Peyer's patch (tissue), 4 donors: ENCODE measurements around the gene REXO1. TPM values are rescaled to one million over a fixed set of nuclear protein-coding genes. Genes with fewer than 3 reads are reported as not detected.
"Not testable (repeated sequence)": the region's sequence is repeated elsewhere in the genome, so short reads cannot be mapped to it uniquely, and the experiment has no call there.

Experiments
- DNase-seq, 3 donors: peaks; one replicate each; pipeline ENCODE4 v3.0.0-alpha.2; 2017 to 2019
- H3K27ac ChIP-seq, 4 donors: fragments of 200-600 bp; sonication (generic); one replicate each; pipeline ENCODE4 v1.5.1; 2016 to 2019
- H3K27me3 ChIP-seq, 2 donors: fragments of 200-600 bp; sonication (generic); one replicate each; pipeline ENCODE4 v1.5.1; 2019
- H3K36me3 ChIP-seq, 3 donors: fragments of 200-600 bp; sonication (generic); one replicate each; pipeline ENCODE4 v1.5.1; 2016 to 2019
- H3K4me1 ChIP-seq, 4 donors: fragments of 200-600 bp; sonication (generic); one replicate each; pipeline ENCODE4 v1.5.1; 2016 to 2019
- H3K4me3 ChIP-seq, 4 donors: fragments of 200-600 bp; sonication (generic); 1 replicate in 3 of 4; 2 replicates in 1 of 4; pipeline ENCODE4 v1.5.1; 2016 to 2019; ENCODE audit warnings: mild to moderate bottlenecking in 1 of 4
- H3K9me3 ChIP-seq, 4 donors: fragments of 200-600 bp; sonication (generic); one replicate each; pipeline ENCODE4 v1.5.1; 2016 to 2019; ENCODE audit warnings: mild to moderate bottlenecking in 1 of 4
- POLR2A ChIP-seq, 2 donors: fragments of 450-650 bp; IDR thresholded peaks; one replicate each; pipeline ENCODE4 v1.5.1; 2017; ENCODE audit warnings: antibody characterized with exemption in 2 of 2, mild to moderate bottlenecking in 2 of 2, moderate library complexity in 2 of 2
- total RNA-seq, 4 donors: library from RNA; depleted of rRNA; stranded (reverse); fragments of >200 nt; gene quantifications; one replicate each; pipeline ENCODE4 v1.1.0, GENCODE V29; 2016
- TF ChIP-seq, protein P1 (sequence below), 6 experiments: fragments of 450-650 bp in 4 of 6; fragments of 200-600 bp in 2 of 6; sonication (generic) in 1 of 6; IDR thresholded peaks; one replicate each; pipeline ENCODE4 v1.5.1; 2017 to 2019; ENCODE audit warnings: antibody characterized with exemption in 6 of 6, mild to moderate bottlenecking in 3 of 6, moderate library complexity in 1 of 6

The REXO1 gene
- total RNA-seq, 4 donors from 2014 or later: 47.0 to 101 (median 57.2) TPM

DNA sequence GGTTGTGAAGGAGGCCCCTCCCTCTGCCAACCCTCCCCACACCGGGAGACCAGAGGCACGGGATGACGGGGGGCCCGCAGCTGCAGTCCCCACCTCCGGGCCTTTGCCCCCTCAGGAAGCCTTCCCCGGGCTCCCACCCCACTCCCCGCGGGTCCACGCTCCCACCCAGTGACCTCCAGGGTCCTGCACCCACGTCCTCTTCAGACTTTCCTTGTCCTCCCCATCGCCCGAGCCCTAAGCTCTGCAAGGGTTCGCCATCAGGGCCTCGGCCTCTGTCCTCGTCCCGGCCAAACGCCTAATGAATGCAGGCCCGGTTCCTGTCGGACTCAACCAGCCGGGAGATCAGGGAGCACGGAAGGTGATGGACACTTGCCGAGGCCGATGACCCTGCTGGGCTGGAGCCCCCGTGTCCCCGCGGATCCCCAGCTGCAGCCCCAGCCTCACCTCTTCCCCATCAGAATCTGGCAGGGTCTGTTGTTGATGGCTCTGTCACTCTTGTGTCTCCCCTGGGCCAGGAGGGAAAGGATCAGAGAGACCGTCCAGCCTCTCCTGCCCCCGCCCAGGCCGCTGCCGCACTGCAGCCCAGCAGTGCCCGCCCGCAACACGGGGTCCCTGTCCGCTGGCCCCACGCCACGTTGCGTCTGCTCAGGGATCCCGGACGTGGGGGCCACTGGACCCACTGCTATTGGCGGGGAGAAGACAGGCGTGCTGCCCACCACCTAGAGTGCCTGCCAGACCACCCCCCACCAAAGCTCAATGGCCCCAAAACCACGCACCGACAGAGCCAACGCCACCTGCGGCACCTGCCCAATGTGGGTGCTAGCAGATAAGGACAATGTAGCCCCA is 41.9 kb downstream of the REXO1 start:
- no peak for DNase-seq
- Histone ChIP-seq H3K27me3 (no peaks in the 10 kb centered on the region), H3K36me3 (no peaks in the 10 kb centered on the region), H3K9me3 (no peaks in the 10 kb centered on the region), H3K4me1 (peaks cover 0 to under 1% (median 0%) of the 10 kb centered on the region in 4 donors), H3K4me3 (no peak overlapping the region), H3K27ac (no peak overlapping the region)
- TF ChIP-seq POLR2A (IDR thresholded peaks at IDR 0.05): no peak
- TF ChIP-seq, protein P1, sequence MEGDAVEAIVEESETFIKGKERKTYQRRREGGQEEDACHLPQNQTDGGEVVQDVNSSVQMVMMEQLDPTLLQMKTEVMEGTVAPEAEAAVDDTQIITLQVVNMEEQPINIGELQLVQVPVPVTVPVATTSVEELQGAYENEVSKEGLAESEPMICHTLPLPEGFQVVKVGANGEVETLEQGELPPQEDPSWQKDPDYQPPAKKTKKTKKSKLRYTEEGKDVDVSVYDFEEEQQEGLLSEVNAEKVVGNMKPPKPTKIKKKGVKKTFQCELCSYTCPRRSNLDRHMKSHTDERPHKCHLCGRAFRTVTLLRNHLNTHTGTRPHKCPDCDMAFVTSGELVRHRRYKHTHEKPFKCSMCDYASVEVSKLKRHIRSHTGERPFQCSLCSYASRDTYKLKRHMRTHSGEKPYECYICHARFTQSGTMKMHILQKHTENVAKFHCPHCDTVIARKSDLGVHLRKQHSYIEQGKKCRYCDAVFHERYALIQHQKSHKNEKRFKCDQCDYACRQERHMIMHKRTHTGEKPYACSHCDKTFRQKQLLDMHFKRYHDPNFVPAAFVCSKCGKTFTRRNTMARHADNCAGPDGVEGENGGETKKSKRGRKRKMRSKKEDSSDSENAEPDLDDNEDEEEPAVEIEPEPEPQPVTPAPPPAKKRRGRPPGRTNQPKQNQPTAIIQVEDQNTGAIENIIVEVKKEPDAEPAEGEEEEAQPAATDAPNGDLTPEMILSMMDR (IDR thresholded peaks at IDR 0.05): no peak

DNA sequence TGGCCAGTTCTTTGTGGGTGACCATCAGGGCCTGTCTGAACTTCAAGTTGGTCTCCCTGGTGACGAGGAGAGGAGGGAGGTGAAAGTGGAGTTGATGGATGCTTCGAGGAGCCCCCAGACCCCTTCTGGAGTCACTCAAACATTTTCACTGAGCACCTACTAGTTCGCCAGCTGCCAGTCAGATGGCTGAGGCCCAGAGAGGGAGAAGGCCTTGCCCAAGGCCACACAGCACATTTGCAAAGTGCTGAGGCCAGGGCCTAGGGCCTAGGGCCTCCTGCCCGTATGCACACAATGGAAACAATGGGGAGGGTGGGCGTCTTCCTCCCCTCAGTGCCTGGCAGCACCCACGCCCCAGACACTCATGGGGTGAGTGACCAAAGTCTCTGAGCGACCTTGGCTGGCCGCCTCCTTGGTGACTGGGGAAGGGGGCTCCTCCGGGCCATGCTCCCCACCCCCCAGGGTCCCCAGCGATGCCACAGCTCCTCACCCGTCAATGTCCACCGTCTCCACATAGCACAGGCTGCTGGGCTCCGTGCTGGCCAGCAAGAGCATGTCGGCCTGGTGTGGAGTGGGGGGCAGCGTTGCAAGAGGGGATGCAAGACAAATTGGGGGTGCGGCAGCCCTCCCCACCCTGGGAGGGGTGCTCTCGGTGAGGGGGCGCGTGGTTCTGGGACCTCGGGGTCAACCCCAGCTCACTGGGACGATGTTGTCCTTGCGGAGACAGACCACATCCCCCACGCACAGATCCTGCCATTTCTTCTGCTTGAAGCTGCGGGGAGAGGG is 42.7 kb downstream of the REXO1 start:
- no peaks in the 10 kb centered on the region for H3K36me3 ChIP-seq
- DNase-seq: no peak
- H3K27me3 ChIP-seq: no peaks in the 10 kb centered on the region
- H3K4me1 ChIP-seq: no peaks in the 10 kb centered on the region
- H3K27ac ChIP-seq: no peak overlapping the region
- no peaks in the 10 kb centered on the region for H3K9me3 ChIP-seq
- no peak overlapping the region for H3K4me3 ChIP-seq
- TF ChIP-seq, protein P1 (IDR thresholded peaks at IDR 0.05): no peak
- no peak for TF ChIP-seq POLR2A (IDR thresholded peaks at IDR 0.05)

DNA sequence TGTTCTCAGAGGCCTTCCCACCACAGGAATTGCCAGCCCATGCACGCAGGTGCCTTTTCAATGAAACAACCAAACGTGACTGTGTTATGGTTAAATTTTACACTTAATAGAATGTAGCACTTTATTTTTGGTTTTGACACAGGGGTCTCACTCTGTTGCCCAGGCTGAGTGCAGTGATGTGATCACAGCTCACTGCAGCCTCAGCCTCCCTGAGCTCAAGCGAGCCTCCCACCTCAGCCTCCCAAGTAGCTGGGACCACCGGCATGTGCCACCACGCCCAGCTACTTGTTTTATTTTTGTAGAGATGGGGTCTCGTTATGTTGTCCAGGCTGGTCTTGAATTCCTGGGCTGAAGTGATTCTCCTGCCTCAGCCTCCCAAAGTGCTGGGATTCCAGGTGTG is 43.4 kb downstream of the REXO1 start:
- no peaks in the 10 kb centered on the region for H3K4me1 ChIP-seq
- no peaks in the 10 kb centered on the region for H3K36me3 ChIP-seq
- H3K4me3 ChIP-seq: no peak overlapping the region
- no peaks in the 10 kb centered on the region for H3K9me3 ChIP-seq
- no peaks in the 10 kb centered on the region for H3K27me3 ChIP-seq
- DNase-seq: no peak
- no peak overlapping the region for H3K27ac ChIP-seq
- TF ChIP-seq, protein P1 (IDR thresholded peaks at IDR 0.05): no peak
- no peak for TF ChIP-seq POLR2A (IDR thresholded peaks at IDR 0.05)

DNA sequence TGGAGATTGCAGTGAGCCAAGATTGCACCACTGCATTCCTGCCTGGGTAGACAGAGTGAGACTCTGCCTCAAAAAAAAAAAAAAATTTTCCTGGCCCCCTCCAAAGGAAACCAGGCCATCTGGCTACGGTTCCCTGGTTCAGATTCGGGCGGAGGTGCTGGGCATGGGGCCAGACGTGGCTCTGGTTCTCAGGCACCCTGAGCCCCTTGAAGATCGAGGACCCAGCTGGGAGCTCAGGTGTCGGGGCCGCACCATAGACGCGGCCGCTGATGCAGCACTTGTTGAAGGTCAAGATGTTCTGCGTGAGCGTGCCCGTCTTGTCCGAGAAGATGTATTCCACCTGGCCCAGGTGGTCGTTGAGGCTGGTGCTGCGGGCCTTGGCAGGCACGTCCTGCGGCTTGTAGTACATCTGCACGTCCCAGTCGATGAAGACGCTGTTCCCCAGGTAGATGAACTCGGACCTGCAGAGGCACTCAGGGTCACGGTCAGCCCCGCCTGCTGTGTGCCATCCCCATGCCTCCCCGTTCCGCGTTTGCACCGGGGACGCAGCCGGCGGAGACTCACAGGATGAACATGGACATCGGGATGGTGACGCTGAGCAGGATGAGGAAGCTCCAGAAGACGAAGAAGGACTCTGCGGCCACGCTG is 48.5 kb downstream of the REXO1 start:
- Histone ChIP-seq H3K27me3 (no peaks in the 10 kb centered on the region), H3K36me3 (no peaks in the 10 kb centered on the region), H3K4me1 (peaks cover 0 to 4% (median 0%) of the 10 kb centered on the region in 4 donors), H3K27ac (no peak overlapping the region), H3K9me3 (no peaks in the 10 kb centered on the region), H3K4me3 (no peak overlapping the region)
- DNase-seq: no peak
- TF ChIP-seq POLR2A (IDR thresholded peaks at IDR 0.05): no peak
- TF ChIP-seq, protein P1 (IDR thresholded peaks at IDR 0.05): no peak

DNA sequence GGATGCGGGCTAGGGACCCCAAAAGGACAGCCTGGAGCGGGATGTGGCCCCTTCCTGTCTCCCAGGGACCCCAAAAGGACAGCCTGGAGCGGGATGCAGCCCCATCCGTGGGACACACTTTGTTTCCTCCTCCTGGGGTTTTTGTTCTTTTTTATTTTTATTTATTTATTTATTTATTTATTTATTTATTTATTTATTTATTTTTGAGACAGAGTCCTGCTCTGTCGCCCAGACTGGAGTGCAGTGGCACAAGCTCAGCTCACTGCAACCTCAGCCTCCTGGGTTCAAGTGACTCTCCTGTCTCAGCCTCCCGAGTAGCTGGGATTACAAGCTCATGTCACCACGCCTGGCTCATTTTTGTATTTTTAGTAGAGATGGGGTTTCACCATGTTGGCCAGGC is 51.0 kb downstream of the REXO1 start:
- not testable (repeated sequence) for DNase-seq, H3K27ac ChIP-seq, H3K4me3 ChIP-seq, H3K9me3 ChIP-seq, H3K27me3 ChIP-seq, H3K36me3 ChIP-seq, H3K4me1 ChIP-seq
